GM04503 (cell line): ENCODE measurements around the gene ELP6.
"Not testable (repeated sequence)": the region's sequence is repeated elsewhere in the genome, so short reads cannot be mapped to it uniquely, and the experiment has no call there.

Experiments used
- DNase-seq: peaks from one replicate; pipeline ENCODE4 v3.0.0-alpha.2; 2012; ENCODE audit warnings: low read depth

ELP6 gene

DNA sequence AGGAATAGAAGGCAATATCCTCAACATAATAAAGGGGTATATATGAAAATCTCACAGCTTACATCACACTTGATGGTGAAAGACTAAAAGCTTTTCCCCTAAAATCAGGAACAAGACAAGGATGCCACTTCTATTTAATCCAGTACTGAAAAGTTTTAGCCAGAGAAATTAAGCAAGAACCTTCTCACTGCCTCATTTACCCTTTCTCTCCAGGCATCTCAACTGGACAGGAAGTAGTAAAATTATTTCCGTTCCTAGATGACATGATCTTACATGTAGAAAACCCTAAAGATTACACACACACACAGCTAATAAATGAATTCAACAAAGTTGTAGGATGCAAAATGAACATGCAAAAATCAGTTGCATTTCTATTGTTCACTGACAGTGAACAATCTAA, 48.9 kb downstream of the ELP6 start:
- DNase-seq, result no peak

DNA sequence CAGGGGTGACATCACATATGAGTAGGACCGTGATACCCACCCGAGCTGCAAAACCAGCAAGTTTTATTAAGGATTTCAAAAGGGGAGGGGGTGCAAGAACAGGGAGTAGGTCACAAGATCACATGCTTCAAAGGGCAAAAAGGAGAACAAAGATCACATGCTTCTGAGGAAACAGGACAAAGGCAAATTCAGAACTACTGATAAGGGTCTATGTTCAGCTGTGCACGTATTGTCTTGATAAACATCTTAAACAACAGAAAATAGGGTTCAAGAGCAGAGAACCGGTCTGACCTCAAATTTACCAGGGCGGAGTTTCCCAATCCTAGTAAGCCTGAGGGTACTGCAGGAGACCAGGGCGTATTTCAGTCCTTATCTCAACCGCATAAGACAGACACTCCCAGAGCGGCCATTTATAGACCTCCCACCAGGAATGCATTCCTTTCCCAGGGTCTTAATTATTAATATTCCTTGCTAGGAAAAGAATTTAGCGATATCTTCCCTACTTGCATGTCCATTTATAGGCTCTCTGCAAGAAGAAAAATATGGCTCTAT, 53.9 kb downstream of the ELP6 start:
- not testable (repeated sequence) for DNase-seq

DNA sequence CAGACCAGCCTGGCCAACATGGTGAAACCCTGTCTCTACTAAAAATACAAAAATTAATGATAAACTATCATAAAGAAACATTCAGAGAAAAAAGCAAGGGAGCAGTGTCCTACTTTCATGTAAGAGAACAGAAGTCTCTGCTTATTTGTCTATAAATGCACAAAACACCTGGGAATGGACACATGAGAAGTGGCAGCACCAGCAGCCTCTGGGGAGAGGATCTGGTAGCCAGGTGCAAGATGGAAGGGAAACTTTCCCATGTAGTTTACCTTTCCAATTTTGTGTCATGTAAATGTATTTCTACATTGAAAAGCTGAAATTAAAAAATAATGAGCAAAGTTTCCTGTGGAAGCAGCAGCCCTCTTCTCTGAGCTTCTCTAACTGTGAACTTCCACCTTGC, 56.5 kb downstream of the ELP6 start:
- DNase-seq, result no peak

DNA sequence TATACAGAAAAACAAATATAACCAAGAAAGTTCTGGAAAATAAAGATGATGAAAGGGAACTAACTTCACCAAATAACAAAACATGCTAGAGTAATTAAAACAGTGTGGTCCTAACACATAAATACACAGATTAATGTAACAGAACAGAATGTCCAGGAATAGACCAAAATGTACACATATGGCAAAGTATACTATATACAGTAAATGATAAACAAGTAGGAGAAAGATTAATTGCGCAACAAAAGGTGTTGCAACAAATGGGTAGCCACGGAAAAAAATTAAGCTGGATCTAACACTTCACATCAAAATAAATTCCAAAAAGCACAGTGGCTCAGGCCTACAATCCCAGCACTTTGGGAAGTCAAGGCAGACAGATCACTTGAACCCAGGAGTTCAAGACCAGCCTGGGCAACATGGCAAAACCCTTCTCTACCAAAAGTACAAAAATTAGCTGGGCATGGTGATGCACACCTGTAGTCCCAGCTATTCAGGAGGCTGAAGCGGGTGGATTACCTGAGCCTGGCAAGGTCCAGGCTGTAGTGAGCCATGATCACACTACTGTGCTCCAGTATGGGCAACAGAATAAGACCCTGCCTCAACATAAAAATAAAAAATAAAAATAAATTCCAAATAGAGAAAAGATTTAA, 57.6 kb downstream of the ELP6 start:
- no peak for DNase-seq

DNA sequence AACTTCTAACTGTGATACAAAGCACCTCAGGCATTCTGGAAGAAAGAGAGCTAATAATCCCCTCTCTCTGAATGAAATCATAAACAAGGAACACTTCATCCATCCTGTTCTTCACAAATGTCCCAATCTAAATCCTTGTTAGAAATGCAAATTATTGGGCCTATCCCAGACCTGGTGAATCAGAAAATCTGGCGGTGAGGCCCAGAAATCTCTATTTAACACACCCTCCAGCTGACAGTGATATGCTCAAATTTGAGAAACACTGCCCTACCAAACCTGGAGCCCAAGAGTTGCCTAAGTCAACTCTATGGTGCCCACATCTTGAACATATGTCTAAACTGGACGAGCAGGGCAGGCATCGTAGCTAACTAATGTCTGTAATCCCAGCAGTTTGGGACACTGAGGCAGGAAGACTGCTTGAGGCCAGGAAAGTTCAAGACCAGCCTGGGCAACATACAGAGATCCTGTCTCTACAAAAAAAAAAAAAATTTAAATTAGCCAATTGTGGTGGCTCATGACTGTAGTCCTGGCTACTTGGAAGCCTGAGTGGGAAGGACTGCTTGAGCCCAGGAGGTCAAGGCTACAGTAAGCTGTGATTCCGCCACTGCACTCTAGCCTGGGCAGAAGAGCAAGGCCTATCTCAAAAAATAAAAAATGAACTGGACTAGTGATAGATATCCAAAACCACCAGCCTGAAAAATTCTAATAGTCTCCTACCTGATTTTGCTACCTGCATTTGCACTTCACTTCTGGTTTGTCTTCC, 60.9 kb downstream of the ELP6 start:
- no peak for DNase-seq
